ENCODE results near the gene MAGI1.
A peak's percentile ranks its signal among the peaks of the same experiment; 100 is the strongest.
"Not testable (repeated sequence)": the region's sequence is repeated elsewhere in the genome, so short reads cannot be mapped to it uniquely, and the experiment has no call there.

The MAGI1 gene

GRCh38 chr3:65576966-65577365 is 461.8 kb downstream of the MAGI1 start:
- DNase-seq: no peak

GRCh38 chr3:65576228-65576627 is 462.5 kb downstream of the MAGI1 start:
- no peak for DNase-seq

- DNase-seq: no peak
Measured at GRCh38 chr3:65575376-65575840, 463.3 kb downstream of the MAGI1 start.

- DNase-seq: no peak
Measured at GRCh38 chr3:65573548-65574116, 465.1 kb downstream of the MAGI1 start.

GRCh38 chr3:65572175-65572777 is 466.4 kb downstream of the MAGI1 start:
- no peak for DNase-seq

- DNase-seq: peak in 1 of 2 experiments; percentile 6
Measured at GRCh38 chr3:65569845-65570405, 468.8 kb downstream of the MAGI1 start.

GRCh38 chr3:65569129-65569528 is 469.6 kb downstream of the MAGI1 start:
- no peak for DNase-seq

- no peak for DNase-seq
Measured at GRCh38 chr3:65568497-65568896, 470.2 kb downstream of the MAGI1 start.

- DNase-seq: not testable (repeated sequence)
Measured at GRCh38 chr3:65565744-65566143, 473.0 kb downstream of the MAGI1 start.

- no peak for DNase-seq
Measured at GRCh38 chr3:65564483-65564882, 474.2 kb downstream of the MAGI1 start.

- DNase-seq: no peak
Measured at GRCh38 chr3:65563861-65564260, 474.9 kb downstream of the MAGI1 start.

GRCh38 chr3:65562447-65562846 is 476.3 kb downstream of the MAGI1 start:
- DNase-seq: no peak

- no peak for DNase-seq
Measured at GRCh38 chr3:65561617-65562016, 477.1 kb downstream of the MAGI1 start.

- DNase-seq: no peak
Measured at GRCh38 chr3:65560901-65561300, 477.8 kb downstream of the MAGI1 start.

GRCh38 chr3:65560133-65560532 is 478.6 kb downstream of the MAGI1 start:
- no peak for DNase-seq

- no peak for DNase-seq
Measured at GRCh38 chr3:65559643-65560042, 479.1 kb downstream of the MAGI1 start.

- no peak for DNase-seq
Measured at GRCh38 chr3:65558826-65559225, 479.9 kb downstream of the MAGI1 start.

- no peak for DNase-seq
Measured at GRCh38 chr3:65557899-65558564, 480.7 kb downstream of the MAGI1 start.

- DNase-seq: no peak
Measured at GRCh38 chr3:65556934-65557577, 481.7 kb downstream of the MAGI1 start.

- DNase-seq: no peak
Measured at GRCh38 chr3:65552434-65552833, 486.3 kb downstream of the MAGI1 start.

- no peak for DNase-seq
Measured at GRCh38 chr3:65551945-65552344, 486.8 kb downstream of the MAGI1 start.

GRCh38 chr3:65550137-65550536 is 488.6 kb downstream of the MAGI1 start:
- DNase-seq: no peak

- no peak for DNase-seq
Measured at GRCh38 chr3:65549626-65549959, 489.1 kb downstream of the MAGI1 start.

Measured in AML-193 (cell line).